PC-9 (cell line): Measurements from ENCODE around the gene ZFHX2. TPM values are rescaled to one million over a fixed set of nuclear protein-coding genes. Genes with fewer than 3 reads are reported as not detected.

Experiments
- BruUV-seq: library from RNA; stranded (reverse); fragments of 400-500 nt; replicated peaks from 2 replicates; lab custom pipeline; 2021; lab: Mats Ljungman, UMichigan
- CTCF ChIA-PET: fragments of 300-600 bp; sonication (Branson Sonifier 250); formaldehyde crosslinking; loops from one replicate; lab custom pipeline; 2022; ENCODE audit warnings: antibody characterized with exemption; lab: Charles Lee
- POLR2A ChIA-PET: fragments of 300-600 bp; sonication (Branson Sonifier 250); formaldehyde crosslinking; loops from one replicate; lab custom pipeline; 2022; ENCODE audit warnings: antibody characterized with exemption; ENCODE audit not compliant: unreplicated experiment; lab: Charles Lee
- DNase-seq, 2 experiments: peaks; one replicate each; pipeline versions ENCODE4 v3.0.0 to v3.0.0-alpha.2; 2015 to 2022; ENCODE audit warnings: mixed read lengths in 1 of 2
- H2AFZ ChIP-seq: fragments of 200-600 bp; sonication (generic); 2 replicates; pipeline ENCODE4 v1.8.1; 2017; ENCODE audit warnings: antibody characterized with exemption
- H3F3A ChIP-seq: fragments of 200-600 bp; sonication (generic); 2 replicates; pipeline ENCODE4 v1.8.1; 2017; ENCODE audit warnings: antibody characterized with exemption, mild to moderate bottlenecking, low read depth; ENCODE audit not compliant: insufficient read depth
- H3K27ac ChIP-seq: fragments of 200-600 bp; sonication (generic); 2 replicates; pipeline ENCODE4 v1.6.1; 2016; ENCODE audit warnings: mixed run types
- H3K27me3 ChIP-seq: fragments of 200-600 bp; sonication (generic); 2 replicates; pipeline ENCODE4 v1.6.1; 2016; ENCODE audit warnings: low read depth, mixed run types; ENCODE audit not compliant: insufficient read depth
- H3K36me3 ChIP-seq: fragments of 200-600 bp; sonication (generic); 2 replicates; pipeline ENCODE4 v1.6.1; 2016; ENCODE audit warnings: low read depth, mixed run types
- H3K4me1 ChIP-seq: fragments of 200-600 bp; sonication (generic); replicated peaks from 2 replicates; pipeline ENCODE4 v1.6.1; 2016; ENCODE audit warnings: mixed run types; ENCODE audit not compliant: insufficient read depth
- H3K4me2 ChIP-seq: fragments of 200-600 bp; sonication (generic); 2 replicates; pipeline ENCODE4 v1.6.1; 2017; ENCODE audit warnings: mixed run types
- H3K4me3 ChIP-seq: fragments of 200-600 bp; sonication (generic); 2 replicates; pipeline ENCODE4 v1.6.1; 2016; ENCODE audit warnings: mixed run types
- H3K79me2 ChIP-seq: fragments of 200-600 bp; sonication (generic); 2 replicates; pipeline ENCODE4 v1.6.1; 2017; ENCODE audit warnings: low read depth, mixed run types
- H3K9me2 ChIP-seq: fragments of 200-600 bp; sonication (generic); 2 replicates; pipeline ENCODE4 v1.8.1; 2017; ENCODE audit warnings: mild to moderate bottlenecking; ENCODE audit not compliant: insufficient read depth
- H3K9me3 ChIP-seq: fragments of 200-600 bp; sonication (generic); 2 replicates; pipeline ENCODE4 v1.8.1; 2016; ENCODE audit warnings: low read depth; ENCODE audit not compliant: insufficient read depth
- H4K20me1 ChIP-seq: fragments of 200-600 bp; sonication (generic); 2 replicates; pipeline ENCODE4 v1.8.1; 2017; ENCODE audit not compliant: insufficient read depth
- EZH2 ChIP-seq: fragments of 200-600 bp; sonication (generic); IDR thresholded peaks from 2 replicates; pipeline ENCODE4 v1.8.0; 2017; ENCODE audit warnings: antibody characterized with exemption, low read depth
- intact Hi-C: fragments of 100-400 bp; cut with micrococcal nuclease; formaldehyde crosslinking; loops from one replicate; pipeline ENCODE4 v1.10.0; 2022; ENCODE audit not compliant: unreplicated experiment
- total RNA-seq: library from RNA; stranded (reverse); gene quantifications from 2 replicates; pipeline ENCODE4 v1.2.3, GENCODE V29; 2021
- TF ChIP-seq, protein P1 (sequence below): fragments of 200-600 bp; sonication (generic); conservative IDR thresholded peaks from 2 replicates; pipeline ENCODE4 v1.6.1; 2017; ENCODE audit warnings: mixed run types, antibody characterized with exemption, mild to moderate bottlenecking, moderate library complexity

ZFHX2 gene
- total RNA-seq, 1 experiment from 2014 or later: 5.3 TPM

DNA sequence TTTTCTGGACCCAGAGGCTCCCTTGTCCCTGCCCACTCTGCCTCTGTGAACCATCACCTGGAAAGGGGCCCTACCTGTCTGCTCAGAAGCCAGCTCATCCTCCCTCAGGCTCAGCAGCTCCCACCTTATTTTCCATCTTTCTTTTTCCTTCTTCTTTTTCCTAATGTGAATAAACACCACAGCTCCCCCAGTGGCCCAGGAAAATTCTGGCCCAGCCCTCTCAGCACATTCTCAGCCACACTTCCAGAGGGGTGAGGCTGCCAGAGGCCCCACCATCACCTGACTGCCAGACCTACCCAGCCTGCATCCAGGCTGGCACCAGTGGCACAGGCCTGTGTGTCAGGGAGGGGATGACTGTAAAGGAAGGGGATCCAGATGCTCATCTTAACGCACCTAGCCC, 23.0 kb downstream of the ZFHX2 start:
- Histone ChIP-seq H3K27me3 (no peaks in the 10 kb centered on the region), H3K4me2 (no peak overlapping the region), H3F3A (no peaks in the 10 kb centered on the region), H2AFZ (no peak overlapping the region), H3K27ac (no peak overlapping the region), H3K4me1 (no peaks in the 10 kb centered on the region), H4K20me1 (no peaks in the 10 kb centered on the region), H3K9me2 (no peaks in the 10 kb centered on the region), H3K79me2 (no peaks in the 10 kb centered on the region), H3K4me3 (no peak overlapping the region), H3K9me3 (no peaks in the 10 kb centered on the region), H3K36me3 (no peaks in the 10 kb centered on the region)
- no peak for DNase-seq
- BruUV-seq: no TSS peak
- no peak for TF ChIP-seq EZH2
- TF ChIP-seq, protein P1, sequence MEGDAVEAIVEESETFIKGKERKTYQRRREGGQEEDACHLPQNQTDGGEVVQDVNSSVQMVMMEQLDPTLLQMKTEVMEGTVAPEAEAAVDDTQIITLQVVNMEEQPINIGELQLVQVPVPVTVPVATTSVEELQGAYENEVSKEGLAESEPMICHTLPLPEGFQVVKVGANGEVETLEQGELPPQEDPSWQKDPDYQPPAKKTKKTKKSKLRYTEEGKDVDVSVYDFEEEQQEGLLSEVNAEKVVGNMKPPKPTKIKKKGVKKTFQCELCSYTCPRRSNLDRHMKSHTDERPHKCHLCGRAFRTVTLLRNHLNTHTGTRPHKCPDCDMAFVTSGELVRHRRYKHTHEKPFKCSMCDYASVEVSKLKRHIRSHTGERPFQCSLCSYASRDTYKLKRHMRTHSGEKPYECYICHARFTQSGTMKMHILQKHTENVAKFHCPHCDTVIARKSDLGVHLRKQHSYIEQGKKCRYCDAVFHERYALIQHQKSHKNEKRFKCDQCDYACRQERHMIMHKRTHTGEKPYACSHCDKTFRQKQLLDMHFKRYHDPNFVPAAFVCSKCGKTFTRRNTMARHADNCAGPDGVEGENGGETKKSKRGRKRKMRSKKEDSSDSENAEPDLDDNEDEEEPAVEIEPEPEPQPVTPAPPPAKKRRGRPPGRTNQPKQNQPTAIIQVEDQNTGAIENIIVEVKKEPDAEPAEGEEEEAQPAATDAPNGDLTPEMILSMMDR: no peak
- POLR2A ChIA-PET: interaction anchor here (0.7 kb wide), 2 partner anchors 251 to 541 kb away, joined by 4 read pairs; no protein-coding TSS in a partner anchor
- CTCF ChIA-PET: no interaction called here
- intact Hi-C loops: no loop called here

DNA sequence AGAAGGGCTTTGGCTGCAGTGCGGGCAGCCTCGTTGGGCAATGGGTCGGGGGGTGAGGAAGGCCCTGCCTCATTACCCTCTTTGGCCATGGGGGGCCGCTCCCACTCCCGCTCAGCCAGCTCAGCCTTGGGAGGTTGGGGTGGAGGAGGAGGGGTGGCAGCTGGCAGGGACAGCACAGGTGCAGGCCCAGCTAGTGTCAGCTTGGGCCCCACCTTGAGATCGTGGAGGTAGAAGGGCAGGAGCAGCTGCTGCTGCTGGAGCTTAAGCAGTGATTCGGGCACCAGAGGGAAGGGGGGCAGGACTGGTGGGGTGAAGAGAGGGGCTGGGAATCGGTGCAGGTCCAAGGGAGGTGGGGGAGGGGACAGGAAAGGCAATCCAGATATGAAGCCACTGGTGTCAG, 26.0 kb downstream of the ZFHX2 start:
- Histone ChIP-seq H3K9me2 (no peaks in the 10 kb centered on the region), H3K9me3 (no peaks in the 10 kb centered on the region), H2AFZ (no peak overlapping the region), H3F3A (no peaks in the 10 kb centered on the region), H3K79me2 (no peaks in the 10 kb centered on the region), H3K27ac (no peak overlapping the region), H3K4me3 (no peak overlapping the region), H3K27me3 (no peaks in the 10 kb centered on the region), H3K4me1 (no peaks in the 10 kb centered on the region), H3K4me2 (no peak overlapping the region), H3K36me3 (no peaks in the 10 kb centered on the region), H4K20me1 (no peaks in the 10 kb centered on the region)
- intact Hi-C loops: no loop called here
- TF ChIP-seq, protein P1: no peak
- no peak for TF ChIP-seq EZH2
- BruUV-seq: no TSS peak
- DNase-seq: no peak
- ChIA-PET CTCF (no interaction called here), POLR2A (interaction anchor here (0.6 kb wide), 1 partner anchor 24 kb away, joined by 7 read pairs; no protein-coding TSS in a partner anchor)

DNA sequence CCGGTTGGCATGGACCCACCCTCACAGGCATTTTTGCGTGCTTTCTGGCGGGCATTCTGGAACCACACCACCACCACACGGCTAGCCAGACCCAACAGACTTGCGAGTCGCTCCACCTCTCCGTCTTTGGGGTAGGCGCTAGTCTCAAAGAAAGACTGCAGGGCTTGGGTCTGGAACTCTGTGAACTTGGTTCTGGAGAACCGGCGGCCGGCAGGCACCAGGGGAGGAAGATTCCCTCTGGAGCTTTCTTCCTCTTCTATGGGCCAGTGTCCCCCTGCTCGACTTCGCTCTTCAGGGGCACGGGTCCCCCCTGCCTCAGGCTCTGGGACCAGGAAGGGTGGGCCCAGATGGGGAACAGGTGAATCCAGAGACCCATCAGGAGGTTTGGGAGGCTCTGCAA, 26.6 kb downstream of the ZFHX2 start:
- no peak overlapping the region for H3K4me3 ChIP-seq
- H3F3A ChIP-seq: no peaks in the 10 kb centered on the region
- H3K4me1 ChIP-seq: no peaks in the 10 kb centered on the region
- TF ChIP-seq, protein P1: no peak
- no peak for TF ChIP-seq EZH2
- intact Hi-C loops: no loop called here
- ChIA-PET CTCF (no interaction called here), POLR2A (interaction anchor here (0.6 kb wide), 1 partner anchor 25 kb away, joined by 7 read pairs; no protein-coding TSS in a partner anchor)
- no peaks in the 10 kb centered on the region for H3K27me3 ChIP-seq
- no peak for DNase-seq
- no TSS peak for BruUV-seq
- no peak overlapping the region for H2AFZ ChIP-seq
- H4K20me1 ChIP-seq: no peaks in the 10 kb centered on the region
- no peak overlapping the region for H3K4me2 ChIP-seq
- H3K27ac ChIP-seq: no peak overlapping the region
- H3K36me3 ChIP-seq: no peaks in the 10 kb centered on the region
- no peaks in the 10 kb centered on the region for H3K79me2 ChIP-seq
- H3K9me3 ChIP-seq: no peaks in the 10 kb centered on the region
- H3K9me2 ChIP-seq: no peaks in the 10 kb centered on the region
